IMR-90 (cell line): ENCODE data around the gene PDS5A. TPM values are rescaled to one million over a fixed set of nuclear protein-coding genes. Genes with fewer than 3 reads are reported as not detected.
A peak's percentile ranks its signal among the peaks of the same experiment; 100 is the strongest.

Source experiments
- ATAC-seq: fragments of 200-7000 bp; cut with Tn5 transposase; 2 replicates; pipeline ENCODE4 v1.9.1; 2020; ENCODE audit warnings: low read depth, mild to moderate bottlenecking, moderate library complexity
- BruUV-seq: library from RNA; stranded (reverse); fragments of 400-500 nt; replicated peaks from 2 replicates; lab custom pipeline; 2021; lab: Mats Ljungman, UMichigan
- CTCF ChIA-PET: fragments of 300-600 bp; formaldehyde crosslinking; extraction: SDS; loops from one replicate; lab custom pipeline; 2021; ENCODE audit warnings: antibody characterized with exemption; lab: Yijun Ruan, JAX
- POLR2A ChIA-PET: fragments of 300-600 bp; sonication (Branson Sonifier 250); formaldehyde crosslinking; loops from one replicate; lab custom pipeline; 2022; ENCODE audit warnings: antibody characterized with exemption; ENCODE audit not compliant: unreplicated experiment; lab: Charles Lee
- DNase-seq: peaks from one replicate; pipeline ENCODE4 v3.0.0; 2013
- H2AFZ ChIP-seq: replicated peaks from 2 replicates; pipeline ENCODE3; 2013; ENCODE audit warnings: low read length, mild to moderate bottlenecking; ENCODE audit not compliant: poor library complexity
- H2AK5ac ChIP-seq: 2 replicates; pipeline ENCODE4 v1.6.1; 2013; ENCODE audit warnings: low read depth, low read length, inconsistent platforms
- H2AK9ac ChIP-seq: replicated peaks from 2 replicates; pipeline ENCODE3; 2013; ENCODE audit warnings: mild to moderate bottlenecking, low read depth, low read length, moderate library complexity; ENCODE audit not compliant: poor library complexity
- H2BK120ac ChIP-seq: 2 replicates; pipeline ENCODE4 v1.6.1; 2013; ENCODE audit warnings: low read depth, low read length, inconsistent platforms
- H2BK15ac ChIP-seq: 3 replicates; pipeline ENCODE4 v1.6.1; 2013; ENCODE audit warnings: low read depth, low read length, inconsistent platforms
- H2BK20ac ChIP-seq: 2 replicates; pipeline ENCODE4 v1.6.1; 2013; ENCODE audit warnings: low read depth, mild to moderate bottlenecking, inconsistent platforms, low read length, moderate library complexity
- H2BK5ac ChIP-seq: 2 replicates; pipeline ENCODE4 v1.6.1; 2013; ENCODE audit warnings: mild to moderate bottlenecking, low read depth, low read length, inconsistent platforms; ENCODE audit not compliant: poor library complexity, severe bottlenecking
- H3K14ac ChIP-seq: replicated peaks from 2 replicates; pipeline ENCODE4 v1.6.1; 2013; ENCODE audit warnings: low read depth, low read length, inconsistent platforms
- H3K18ac ChIP-seq: 2 replicates; pipeline ENCODE4 v1.6.1; 2013; ENCODE audit warnings: low read depth, low read length, control low read depth
- H3K23ac ChIP-seq: 2 replicates; pipeline ENCODE4 v1.6.1; 2013; ENCODE audit warnings: low read depth, low read length, inconsistent platforms
- H3K27ac ChIP-seq: 2 replicates; pipeline ENCODE4 v1.5.1; 2013; ENCODE audit warnings: mild to moderate bottlenecking, control low read depth, low read length; ENCODE audit not compliant: insufficient read depth
- H3K27me3 ChIP-seq: 2 replicates; pipeline ENCODE4 v1.6.1; 2013; ENCODE audit warnings: low read length; ENCODE audit not compliant: control insufficient read depth, insufficient read depth
- H3K36me3 ChIP-seq: 2 replicates; pipeline ENCODE4 v1.6.1; 2013; ENCODE audit warnings: low read length, mixed read lengths; ENCODE audit not compliant: control insufficient read depth, insufficient read depth
- H3K4ac ChIP-seq: 2 replicates; pipeline ENCODE4 v1.6.1; 2013; ENCODE audit warnings: low read depth, low read length, inconsistent platforms
- H3K4me1 ChIP-seq: 2 replicates; pipeline ENCODE4 v1.6.1; 2013; ENCODE audit warnings: low read length, mixed read lengths; ENCODE audit not compliant: control insufficient read depth, insufficient read depth
- H3K4me2 ChIP-seq: 2 replicates; pipeline ENCODE4 v1.6.1; 2013; ENCODE audit warnings: low read depth, mild to moderate bottlenecking, control low read depth, low read length, moderate library complexity
- H3K4me3 ChIP-seq: 2 replicates; pipeline ENCODE4 v1.5.1; 2013; ENCODE audit warnings: low read depth, mild to moderate bottlenecking, control low read depth, low read length, moderate library complexity; ENCODE audit not compliant: insufficient read depth
- H3K56ac ChIP-seq: 2 replicates; pipeline ENCODE4 v1.6.1; 2013; ENCODE audit warnings: low read length, inconsistent platforms; ENCODE audit not compliant: insufficient read depth; ENCODE audit errors: extremely low read depth
- H3K79me1 ChIP-seq, 2 experiments: 2 replicates each; pipeline ENCODE4 v1.6.1; 2013; ENCODE audit warnings: low read length in 2 of 2, inconsistent platforms in 1 of 2, low read depth in 1 of 2
- H3K9ac ChIP-seq: 2 replicates; pipeline ENCODE4 v1.6.1; 2013; ENCODE audit warnings: low read depth, low read length, control low read depth
- H3K9me1 ChIP-seq: 2 replicates; pipeline ENCODE4 v1.6.1; 2013; ENCODE audit warnings: low read length, inconsistent platforms; ENCODE audit not compliant: insufficient read depth
- H3K9me3 ChIP-seq: 2 replicates; pipeline ENCODE4 v1.6.1; 2013; ENCODE audit warnings: low read length; ENCODE audit not compliant: control insufficient read depth, insufficient read depth
- H4K20me1 ChIP-seq: 2 replicates; pipeline ENCODE4 v1.6.1; 2013; ENCODE audit warnings: low read length, inconsistent platforms; ENCODE audit not compliant: insufficient read depth
- H4K5ac ChIP-seq: 2 replicates; pipeline ENCODE4 v1.6.1; 2013; ENCODE audit warnings: mild to moderate bottlenecking, low read depth, low read length, control low read depth
- H4K8ac ChIP-seq, 2 experiments: 2 replicates each; pipeline ENCODE4 v1.6.1; 2013; ENCODE audit warnings: low read depth in 2 of 2, low read length in 2 of 2, control low read depth in 1 of 2, inconsistent platforms in 1 of 2
- H4K91ac ChIP-seq: 2 replicates; pipeline ENCODE4 v1.6.1; 2013; ENCODE audit warnings: low read depth, low read length, inconsistent platforms; ENCODE audit not compliant: insufficient read depth
- BHLHE40 ChIP-seq: fragments of 150-350 bp; IDR thresholded peaks from 2 replicates; pipeline ENCODE4 v1.6.1; 2016; ENCODE audit warnings: mild to moderate bottlenecking, low read depth, low read length
- CEBPB ChIP-seq: IDR thresholded peaks from 2 replicates; pipeline ENCODE4 v1.6.1; 2012; ENCODE audit warnings: low read depth, low read length, improper control_type of control experiment
- CHD1 ChIP-seq: IDR thresholded peaks from 2 replicates; pipeline ENCODE4 v1.6.1; 2012; ENCODE audit warnings: low read depth, low read length, improper control_type of control experiment
- FOS ChIP-seq: fragments of 150-350 bp; IDR thresholded peaks from 2 replicates; pipeline ENCODE4 v1.6.1; 2016; ENCODE audit warnings: low read depth, low read length
- MAFK ChIP-seq: IDR thresholded peaks from 2 replicates; pipeline ENCODE4 v1.6.1; 2012; ENCODE audit warnings: low read depth, low read length, improper control_type of control experiment
- MAZ ChIP-seq: IDR thresholded peaks from 2 replicates; pipeline ENCODE4 v1.6.1; 2012; ENCODE audit warnings: low read depth, mild to moderate bottlenecking, low read length, improper control_type of control experiment, moderate library complexity, borderline replicate concordance
- MXI1 ChIP-seq: IDR thresholded peaks from 2 replicates; pipeline ENCODE4 v1.6.1; 2012; ENCODE audit warnings: low read depth, mild to moderate bottlenecking, low read length, moderate library complexity, borderline replicate concordance
- NFE2L2 ChIP-seq: fragments of 150-350 bp; IDR thresholded peaks from 2 replicates; pipeline ENCODE4 v1.6.1; 2016; ENCODE audit warnings: low read depth, mild to moderate bottlenecking, low read length
- POLR2A ChIP-seq: IDR thresholded peaks from 2 replicates; pipeline ENCODE4 v1.6.1; 2012; ENCODE audit warnings: mild to moderate bottlenecking, low read depth, low read length
- RAD21 ChIP-seq: IDR thresholded peaks from 2 replicates; pipeline ENCODE4 v1.6.1; 2012; ENCODE audit warnings: low read length, improper control_type of control experiment
- RCOR1 ChIP-seq: IDR thresholded peaks from 2 replicates; pipeline ENCODE4 v1.6.1; 2012; ENCODE audit warnings: mild to moderate bottlenecking, low read length, improper control_type of control experiment; ENCODE audit not compliant: insufficient replicate concordance
- RFX5 ChIP-seq: IDR thresholded peaks from 2 replicates; pipeline ENCODE4 v1.8.0; 2012; ENCODE audit warnings: low read depth, mild to moderate bottlenecking, low read length, moderate library complexity
- SMC3 ChIP-seq: fragments of 150-350 bp; IDR thresholded peaks from 2 replicates; pipeline ENCODE4 v1.6.1; 2016; ENCODE audit warnings: low read depth, mild to moderate bottlenecking, antibody characterized with exemption, low read length, moderate library complexity
- WGBS, 2 experiments: methylation state at CpG; one replicate each; pipeline versions ENCODE4 v1.1.5 to v1.1.7; 2013; ENCODE audit warnings: missing lambda C conversion rate in 2 of 2; ENCODE audit not compliant: insufficient read length in 1 of 2; ENCODE audit errors: extremely low coverage in 2 of 2; 5-methylcytosine and 5-hydroxymethylcytosine counted together
- dilution Hi-C: fragments of 300-500 bp; cut with HindIII; formaldehyde crosslinking; loops from one replicate; pipeline ENCODE4 v1.14.3; 2018; ENCODE audit warnings: low sequenced_read_pairs; ENCODE audit not compliant: unreplicated experiment
- in situ Hi-C: fragments of 300-500 bp; cut with MboI; formaldehyde crosslinking; loops from 3 replicates; pipeline ENCODE4 v1.14.3; 2019; ENCODE audit warnings: low sequenced_read_pairs, inconsistent platforms, mixed read lengths
- intact Hi-C: fragments of 100-400 bp; cut with micrococcal nuclease; formaldehyde crosslinking; loops from 2 replicates; pipeline ENCODE4 v1.10.0; 2022
- polyA plus RNA-seq, 3 experiments: library from polyadenylated mRNA; depleted of rRNA; stranded (reverse); fragments of >200 nt; gene quantifications; 2 replicates each; pipeline ENCODE4 v1.2.3, GENCODE V29; 2012; ENCODE audit warnings: low replicate concordance in 1 of 3
- total RNA-seq: library from RNA; depleted of rRNA; stranded (reverse); fragments of >200 nt; gene quantifications from 2 replicates; pipeline ENCODE4 v1.2.3, GENCODE V29; 2012
- TF ChIP-seq, protein P1 (sequence below): fragments of 150-350 bp; IDR thresholded peaks from 2 replicates; pipeline ENCODE4 v1.6.1; 2017; ENCODE audit warnings: mild to moderate bottlenecking, antibody characterized with exemption, low read length, low read depth
- TF ChIP-seq, protein P2 (sequence below): fragments of 150-350 bp; IDR thresholded peaks from 2 replicates; pipeline ENCODE4 v1.6.1; 2016; ENCODE audit warnings: low read depth, mild to moderate bottlenecking, low read length, moderate library complexity, borderline replicate concordance
- TF ChIP-seq, protein P3 (sequence below): conservative IDR thresholded peaks from 2 replicates; pipeline ENCODE4 v1.5.1; 2012; ENCODE audit warnings: mild to moderate bottlenecking, low read depth, low read length, improper control_type of control experiment

PDS5A gene
- total and polyA plus RNA-seq, 2 of the 4 experiments (the other 2 are of a cell fraction), result 16.3 to 33.5 TPM

DNA sequence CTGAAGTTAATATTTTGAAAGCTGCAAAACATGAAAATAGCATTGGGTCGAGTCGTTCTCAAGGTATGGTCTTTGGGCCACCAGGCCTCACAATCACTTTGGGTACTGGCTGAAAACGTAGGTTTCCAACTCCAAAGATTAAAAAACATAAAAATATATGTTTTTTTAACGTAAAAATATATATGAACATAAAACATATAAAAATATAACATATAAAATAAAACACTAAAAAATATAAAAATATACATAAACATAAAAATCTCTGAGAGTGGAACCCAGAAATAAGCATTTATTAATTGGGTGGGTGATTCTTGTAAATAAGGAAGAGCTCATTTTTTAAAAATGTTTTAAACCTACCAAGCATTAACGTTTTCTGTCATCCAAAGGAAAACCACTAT is 666 bp upstream of the PDS5A start:
- Histone ChIP-seq H3K9me1 (peaks cover 2% of the 10 kb centered on the region; the same call in 1 of the 2 replicates), H2BK15ac (peak overlapping the region; percentile 31; the same call in 1 of the 3 replicates), H4K91ac (peak overlapping the region; percentile 90), H3K14ac (peak overlapping the region; percentile 95), H3K56ac (peak overlapping the region; percentile 76; the same call in 1 of the 2 replicates), H3K4me3 (peak overlapping the region; percentile 96), H3K27ac (peak overlapping the region; percentile 81), H3K4ac (peak overlapping the region; percentile 93; the same call in 1 of the 2 replicates), H4K8ac (peak overlapping the region; percentile 71 to 98), H3K79me1 (peaks cover 8 to 29% of the 10 kb centered on the region in 2 experiments; a peak in 3 of 4 replicates), H3K4me2 (peak overlapping the region; percentile 95), H3K9me3 (no peaks in the 10 kb centered on the region), H2AK9ac (peak overlapping the region; percentile 11), H3K23ac (peak overlapping the region; percentile 93), H3K36me3 (peaks cover 7% of the 10 kb centered on the region), H4K20me1 (peaks cover 19% of the 10 kb centered on the region), H2AK5ac (no peak overlapping the region), H3K27me3 (no peaks in the 10 kb centered on the region), H3K4me1 (peaks cover 2% of the 10 kb centered on the region), H4K5ac (peak overlapping the region; percentile 91), H2BK20ac (peak overlapping the region; percentile 77; the same call in 1 of the 2 replicates), H2BK120ac (peak overlapping the region; percentile 71), H3K18ac (peak overlapping the region; percentile 78), H3K9ac (peak overlapping the region; percentile 81), H2AFZ (peak overlapping the region; percentile 95), H2BK5ac (peak overlapping the region; percentile 74)
- ChIA-PET CTCF (interaction anchor here (0.6 to 1.3 kb wide), 3 partner anchors 131 to 313 kb away, joined by 3 to 9 read pairs (median 8); no protein-coding TSS in a partner anchor), POLR2A (no interaction called here)
- intact Hi-C loops (loop anchor here (1.0 to 5.0 kb wide), 3 partner anchors 79 to 451 kb away; partner anchors contain the start of genes N4BP2 and UGDH), in situ Hi-C loops (loop anchor here (10.0 kb wide), 1 partner anchor 514 kb away; no protein-coding TSS in a partner anchor), dilution Hi-C loops (no loop called here)
- DNase-seq, result no peak
- BruUV-seq, result no TSS peak
- no peak for ATAC-seq
- TF ChIP-seq SMC3 (no peak), NFE2L2 (no peak), CEBPB (no peak), FOS (no peak), BHLHE40 (no peak), POLR2A (no peak), MAFK (no peak), RAD21 (no peak), MAZ (no peak), CHD1 (no peak), MXI1 (no peak), RFX5 (no peak), RCOR1 (no peak)
- TF ChIP-seq, protein P1, sequence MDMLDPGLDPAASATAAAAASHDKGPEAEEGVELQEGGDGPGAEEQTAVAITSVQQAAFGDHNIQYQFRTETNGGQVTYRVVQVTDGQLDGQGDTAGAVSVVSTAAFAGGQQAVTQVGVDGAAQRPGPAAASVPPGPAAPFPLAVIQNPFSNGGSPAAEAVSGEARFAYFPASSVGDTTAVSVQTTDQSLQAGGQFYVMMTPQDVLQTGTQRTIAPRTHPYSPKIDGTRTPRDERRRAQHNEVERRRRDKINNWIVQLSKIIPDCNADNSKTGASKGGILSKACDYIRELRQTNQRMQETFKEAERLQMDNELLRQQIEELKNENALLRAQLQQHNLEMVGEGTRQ, result no peak
- TF ChIP-seq, protein P2, sequence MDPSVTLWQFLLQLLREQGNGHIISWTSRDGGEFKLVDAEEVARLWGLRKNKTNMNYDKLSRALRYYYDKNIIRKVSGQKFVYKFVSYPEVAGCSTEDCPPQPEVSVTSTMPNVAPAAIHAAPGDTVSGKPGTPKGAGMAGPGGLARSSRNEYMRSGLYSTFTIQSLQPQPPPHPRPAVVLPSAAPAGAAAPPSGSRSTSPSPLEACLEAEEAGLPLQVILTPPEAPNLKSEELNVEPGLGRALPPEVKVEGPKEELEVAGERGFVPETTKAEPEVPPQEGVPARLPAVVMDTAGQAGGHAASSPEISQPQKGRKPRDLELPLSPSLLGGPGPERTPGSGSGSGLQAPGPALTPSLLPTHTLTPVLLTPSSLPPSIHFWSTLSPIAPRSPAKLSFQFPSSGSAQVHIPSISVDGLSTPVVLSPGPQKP, result no peak
- TF ChIP-seq, protein P3, sequence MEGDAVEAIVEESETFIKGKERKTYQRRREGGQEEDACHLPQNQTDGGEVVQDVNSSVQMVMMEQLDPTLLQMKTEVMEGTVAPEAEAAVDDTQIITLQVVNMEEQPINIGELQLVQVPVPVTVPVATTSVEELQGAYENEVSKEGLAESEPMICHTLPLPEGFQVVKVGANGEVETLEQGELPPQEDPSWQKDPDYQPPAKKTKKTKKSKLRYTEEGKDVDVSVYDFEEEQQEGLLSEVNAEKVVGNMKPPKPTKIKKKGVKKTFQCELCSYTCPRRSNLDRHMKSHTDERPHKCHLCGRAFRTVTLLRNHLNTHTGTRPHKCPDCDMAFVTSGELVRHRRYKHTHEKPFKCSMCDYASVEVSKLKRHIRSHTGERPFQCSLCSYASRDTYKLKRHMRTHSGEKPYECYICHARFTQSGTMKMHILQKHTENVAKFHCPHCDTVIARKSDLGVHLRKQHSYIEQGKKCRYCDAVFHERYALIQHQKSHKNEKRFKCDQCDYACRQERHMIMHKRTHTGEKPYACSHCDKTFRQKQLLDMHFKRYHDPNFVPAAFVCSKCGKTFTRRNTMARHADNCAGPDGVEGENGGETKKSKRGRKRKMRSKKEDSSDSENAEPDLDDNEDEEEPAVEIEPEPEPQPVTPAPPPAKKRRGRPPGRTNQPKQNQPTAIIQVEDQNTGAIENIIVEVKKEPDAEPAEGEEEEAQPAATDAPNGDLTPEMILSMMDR, result no peak
- WGBS, 2 experiments, result no CpG with 5 or more reads among the region's 5 CpGs
